Ovary (tissue), 3 donors: ENCODE measurements around the gene STPG3.

ENCODE experiments used
- EP300 ChIP-seq: sonication (generic); formaldehyde crosslinking; IDR thresholded peaks from one replicate; pipeline ENCODE4 v1.6.1; 2017; ENCODE audit warnings: antibody characterized with exemption
- POLR2A ChIP-seq: fragments of 450-650 bp; IDR thresholded peaks from one replicate; pipeline ENCODE4 v1.6.1; 2017; ENCODE audit warnings: antibody characterized with exemption, mild to moderate bottlenecking, moderate library complexity
- TF ChIP-seq, protein P1 (sequence below), 3 donors: fragments of 450-650 bp in 2 of 3; fragments of 200-600 bp in 1 of 3; IDR thresholded peaks; one replicate each; pipeline versions ENCODE4 v1.5.1 to v1.8.0; 2016 to 2022; ENCODE audit warnings: antibody characterized with exemption in 3 of 3, mild to moderate bottlenecking in 1 of 3
- donor health status: DM: no; HTN: no; CAD: no.

DNA sequence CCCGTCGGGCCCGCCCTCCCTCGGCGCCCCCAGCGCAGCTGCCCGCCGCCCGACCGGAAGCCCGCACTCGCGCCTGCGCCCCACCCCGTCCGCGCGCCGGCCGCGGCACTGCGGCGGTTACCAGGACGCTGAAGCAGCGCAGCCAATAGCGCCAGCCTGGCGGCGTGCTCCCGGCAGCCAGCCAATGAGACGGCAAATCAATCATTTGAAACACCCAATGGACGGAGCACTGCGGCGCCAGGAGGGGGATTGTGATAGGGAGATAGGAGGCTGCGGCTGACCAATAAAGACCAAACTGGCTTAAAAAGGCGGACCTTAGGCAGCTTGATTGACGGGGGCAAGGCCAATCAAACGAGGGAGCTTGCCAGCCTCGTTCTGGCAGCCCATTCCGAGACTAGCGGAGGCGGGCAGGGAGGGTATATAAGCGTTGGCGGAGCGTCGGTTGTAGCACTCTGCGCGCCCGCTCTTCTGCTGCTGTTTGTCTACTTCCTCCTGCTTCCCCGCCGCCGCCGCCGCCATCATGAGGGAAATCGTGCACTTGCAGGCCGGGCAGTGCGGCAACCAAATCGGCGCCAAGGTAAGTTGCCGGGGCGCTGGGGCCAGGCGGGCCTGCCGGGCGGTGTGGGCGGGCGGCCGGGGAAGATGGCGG is 10.1 kb upstream of the STPG3 start, which contains the start of gene TUBB4B:
- TF ChIP-seq, protein P1, sequence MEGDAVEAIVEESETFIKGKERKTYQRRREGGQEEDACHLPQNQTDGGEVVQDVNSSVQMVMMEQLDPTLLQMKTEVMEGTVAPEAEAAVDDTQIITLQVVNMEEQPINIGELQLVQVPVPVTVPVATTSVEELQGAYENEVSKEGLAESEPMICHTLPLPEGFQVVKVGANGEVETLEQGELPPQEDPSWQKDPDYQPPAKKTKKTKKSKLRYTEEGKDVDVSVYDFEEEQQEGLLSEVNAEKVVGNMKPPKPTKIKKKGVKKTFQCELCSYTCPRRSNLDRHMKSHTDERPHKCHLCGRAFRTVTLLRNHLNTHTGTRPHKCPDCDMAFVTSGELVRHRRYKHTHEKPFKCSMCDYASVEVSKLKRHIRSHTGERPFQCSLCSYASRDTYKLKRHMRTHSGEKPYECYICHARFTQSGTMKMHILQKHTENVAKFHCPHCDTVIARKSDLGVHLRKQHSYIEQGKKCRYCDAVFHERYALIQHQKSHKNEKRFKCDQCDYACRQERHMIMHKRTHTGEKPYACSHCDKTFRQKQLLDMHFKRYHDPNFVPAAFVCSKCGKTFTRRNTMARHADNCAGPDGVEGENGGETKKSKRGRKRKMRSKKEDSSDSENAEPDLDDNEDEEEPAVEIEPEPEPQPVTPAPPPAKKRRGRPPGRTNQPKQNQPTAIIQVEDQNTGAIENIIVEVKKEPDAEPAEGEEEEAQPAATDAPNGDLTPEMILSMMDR (IDR thresholded peaks at IDR 0.05), result peak in 1 of 3 donors; percentile 6
- TF ChIP-seq POLR2A, result peak; percentile 100
- no peak for TF ChIP-seq EP300
